WTC11 (cell line): Measurements from ENCODE around the gene RIBC1. TPM values are rescaled to one million over a fixed set of nuclear protein-coding genes. Genes with fewer than 3 reads are reported as not detected.

Experiments
- ATAC-seq: fragments of 200-7000 bp; cut with Tn5 transposase; 2 replicates; pipeline ENCODE4 v1.10.0; 2021; ENCODE audit warnings: mild to moderate bottlenecking, moderate library complexity
- CTCF ChIA-PET: fragments of 300-600 bp; sonication (Branson Sonifier 250); formaldehyde crosslinking; loops from one replicate; lab custom pipeline; 2021; ENCODE audit warnings: antibody characterized with exemption; lab: Charles Lee
- POLR2A ChIA-PET: fragments of 350-600 bp; sonication (Branson Sonifier 250); formaldehyde crosslinking; loops from one replicate; lab custom pipeline; 2021; ENCODE audit warnings: antibody characterized with exemption; lab: Charles Lee
- DNase-seq: peaks from one replicate; pipeline ENCODE4 v3.0.0; 2021; ENCODE audit warnings: low spot score
- H3K27ac Mint-ChIP-seq: 2 replicates; pipeline ENCODE4 v1.8.0; 2021; ENCODE audit warnings: mixed read lengths
- H3K27me3 Mint-ChIP-seq: 2 replicates; pipeline ENCODE4 v1.8.0; 2021; ENCODE audit warnings: low read depth, mild to moderate bottlenecking, moderate library complexity, mixed read lengths
- H3K36me3 Mint-ChIP-seq: 2 replicates; pipeline ENCODE4 v1.8.0; 2021; ENCODE audit warnings: mixed read lengths
- H3K4me1 Mint-ChIP-seq: 2 replicates; pipeline ENCODE4 v1.8.0; 2022; ENCODE audit warnings: mixed read lengths
- H3K4me3 Mint-ChIP-seq: 2 replicates; pipeline ENCODE4 v1.8.0; 2021; ENCODE audit warnings: mild to moderate bottlenecking, moderate library complexity, mixed read lengths
- H3K9me3 Mint-ChIP-seq: 2 replicates; pipeline ENCODE4 v1.8.0; 2021; ENCODE audit warnings: mixed read lengths
- ATF3 ChIP-seq: sonication (generic); formaldehyde crosslinking; conservative IDR thresholded peaks from 2 replicates; pipeline ENCODE4 v1.8.1; 2022; ENCODE audit warnings: mild to moderate bottlenecking, missing genetic modification reagents
- CDX4 ChIP-seq: fragments of 250-450 bp; sonication (Bioruptor Pico); IDR thresholded peaks from 2 replicates; pipeline ENCODE4 v1.9.0; 2021; ENCODE audit warnings: moderate library complexity, mild to moderate bottlenecking, inconsistent platforms, borderline replicate concordance
- ELF4 ChIP-seq: sonication (generic); formaldehyde crosslinking; IDR thresholded peaks from 2 replicates; pipeline ENCODE4 v1.8.1; 2022; ENCODE audit warnings: low read depth, mild to moderate bottlenecking, moderate library complexity, missing genetic modification reagents
- EMX1 ChIP-seq: fragments of 250-450 bp; sonication (Bioruptor Pico); IDR thresholded peaks from 2 replicates; pipeline ENCODE4 v1.8.0; 2021; ENCODE audit warnings: mild to moderate bottlenecking
- ETV6 ChIP-seq: sonication (generic); formaldehyde crosslinking; IDR thresholded peaks from 2 replicates; pipeline ENCODE4 v1.8.1; 2022; ENCODE audit warnings: mild to moderate bottlenecking, missing genetic modification reagents
- GTF2I ChIP-seq: fragments of 250-450 bp; sonication (Bioruptor Pico); conservative IDR thresholded peaks from 2 replicates; pipeline ENCODE4 v1.4.0; 2021; ENCODE audit warnings: mild to moderate bottlenecking
- HMGXB4 ChIP-seq: sonication (generic); formaldehyde crosslinking; IDR thresholded peaks from 2 replicates; pipeline ENCODE4 v1.8.1; 2023; ENCODE audit warnings: mild to moderate bottlenecking, moderate library complexity, missing genetic modification reagents
- IRF1 ChIP-seq: sonication (generic); formaldehyde crosslinking; IDR thresholded peaks from 2 replicates; pipeline ENCODE4 v1.8.0; 2023; ENCODE audit warnings: missing genetic modification reagents
- NFATC4 ChIP-seq: fragments of 250-450 bp; sonication (Bioruptor Pico); IDR thresholded peaks from 2 replicates; pipeline ENCODE4 v1.9.0; 2021; ENCODE audit warnings: mild to moderate bottlenecking
- NR1H2 ChIP-seq: sonication (generic); formaldehyde crosslinking; IDR thresholded peaks from 2 replicates; pipeline ENCODE4 v1.9.0; 2021; ENCODE audit warnings: mild to moderate bottlenecking, moderate library complexity, missing genetic modification reagents
- NR3C1 ChIP-seq: sonication (generic); formaldehyde crosslinking; conservative IDR thresholded peaks from 2 replicates; pipeline ENCODE4 v1.8.1; 2023; ENCODE audit warnings: low read depth, mild to moderate bottlenecking, missing genetic modification reagents
- PRDM15 ChIP-seq: sonication (generic); formaldehyde crosslinking; IDR thresholded peaks from 2 replicates; pipeline ENCODE4 v1.8.0; 2022; ENCODE audit warnings: missing genetic modification reagents
- PRRX2 ChIP-seq: fragments of 250-450 bp; sonication (Bioruptor Pico); IDR thresholded peaks from 2 replicates; pipeline ENCODE4 v1.8.0; 2021; ENCODE audit warnings: mild to moderate bottlenecking
- ZNF263 ChIP-seq: sonication (generic); formaldehyde crosslinking; IDR thresholded peaks from 2 replicates; pipeline ENCODE4 v1.8.1; 2022; ENCODE audit warnings: low read depth, mild to moderate bottlenecking, moderate library complexity, missing genetic modification reagents
- ZNF416 ChIP-seq: fragments of 250-450 bp; sonication (Bioruptor Pico); IDR thresholded peaks from 2 replicates; pipeline ENCODE4 v1.9.0; 2021; ENCODE audit warnings: mild to moderate bottlenecking, inconsistent platforms
- total RNA-seq: library from RNA; stranded (reverse); gene quantifications from 3 replicates; pipeline ENCODE4 v1.2.3, GENCODE V29; 2021
- TF ChIP-seq, protein P1 (sequence below): sonication (generic); formaldehyde crosslinking; IDR thresholded peaks from 2 replicates; pipeline ENCODE4 v1.8.0; 2022; ENCODE audit warnings: mild to moderate bottlenecking, missing genetic modification reagents
- TF ChIP-seq, protein P2 (sequence below): fragments of 250-450 bp; sonication (Bioruptor Pico); IDR thresholded peaks from 2 replicates; pipeline ENCODE4 v1.9.0; 2021; ENCODE audit warnings: mild to moderate bottlenecking

RIBC1 gene
- total RNA-seq, 1 experiment from 2014 or later: 1.1 TPM

GRCh38 chrX:53449632-53450031 lies 27.0 kb downstream of the RIBC1 start:
- no peaks in the 10 kb centered on the region for H3K36me3 Mint-ChIP-seq
- no peak for TF ChIP-seq NR3C1 (CRISPR knock-in tag)
- TF ChIP-seq, protein P1, sequence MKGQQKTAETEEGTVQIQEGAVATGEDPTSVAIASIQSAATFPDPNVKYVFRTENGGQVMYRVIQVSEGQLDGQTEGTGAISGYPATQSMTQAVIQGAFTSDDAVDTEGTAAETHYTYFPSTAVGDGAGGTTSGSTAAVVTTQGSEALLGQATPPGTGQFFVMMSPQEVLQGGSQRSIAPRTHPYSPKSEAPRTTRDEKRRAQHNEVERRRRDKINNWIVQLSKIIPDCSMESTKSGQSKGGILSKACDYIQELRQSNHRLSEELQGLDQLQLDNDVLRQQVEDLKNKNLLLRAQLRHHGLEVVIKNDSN: no peak
- TF ChIP-seq ATF3 (CRISPR knock-in tag): no peak
- no peak for TF ChIP-seq CDX4 (CRISPR knock-in tag)
- no peak for TF ChIP-seq GTF2I (CRISPR knock-in tag)
- no peak for TF ChIP-seq NFATC4 (CRISPR knock-in tag)
- TF ChIP-seq PRDM15 (CRISPR knock-in tag): no peak
- TF ChIP-seq HMGXB4: no peak
- TF ChIP-seq EMX1 (CRISPR knock-in tag): no peak
- no peak for TF ChIP-seq ZNF416 (CRISPR knock-in tag)
- TF ChIP-seq, protein P2, sequence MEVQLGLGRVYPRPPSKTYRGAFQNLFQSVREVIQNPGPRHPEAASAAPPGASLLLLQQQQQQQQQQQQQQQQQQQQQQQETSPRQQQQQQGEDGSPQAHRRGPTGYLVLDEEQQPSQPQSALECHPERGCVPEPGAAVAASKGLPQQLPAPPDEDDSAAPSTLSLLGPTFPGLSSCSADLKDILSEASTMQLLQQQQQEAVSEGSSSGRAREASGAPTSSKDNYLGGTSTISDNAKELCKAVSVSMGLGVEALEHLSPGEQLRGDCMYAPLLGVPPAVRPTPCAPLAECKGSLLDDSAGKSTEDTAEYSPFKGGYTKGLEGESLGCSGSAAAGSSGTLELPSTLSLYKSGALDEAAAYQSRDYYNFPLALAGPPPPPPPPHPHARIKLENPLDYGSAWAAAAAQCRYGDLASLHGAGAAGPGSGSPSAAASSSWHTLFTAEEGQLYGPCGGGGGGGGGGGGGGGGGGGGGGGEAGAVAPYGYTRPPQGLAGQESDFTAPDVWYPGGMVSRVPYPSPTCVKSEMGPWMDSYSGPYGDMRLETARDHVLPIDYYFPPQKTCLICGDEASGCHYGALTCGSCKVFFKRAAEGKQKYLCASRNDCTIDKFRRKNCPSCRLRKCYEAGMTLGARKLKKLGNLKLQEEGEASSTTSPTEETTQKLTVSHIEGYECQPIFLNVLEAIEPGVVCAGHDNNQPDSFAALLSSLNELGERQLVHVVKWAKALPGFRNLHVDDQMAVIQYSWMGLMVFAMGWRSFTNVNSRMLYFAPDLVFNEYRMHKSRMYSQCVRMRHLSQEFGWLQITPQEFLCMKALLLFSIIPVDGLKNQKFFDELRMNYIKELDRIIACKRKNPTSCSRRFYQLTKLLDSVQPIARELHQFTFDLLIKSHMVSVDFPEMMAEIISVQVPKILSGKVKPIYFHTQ (CRISPR knock-in tag): no peak
- no peak for TF ChIP-seq IRF1 (CRISPR knock-in tag)
- TF ChIP-seq ELF4: no peak
- TF ChIP-seq PRRX2 (CRISPR knock-in tag): no peak
- no peak for TF ChIP-seq ZNF263 (CRISPR knock-in tag)
- TF ChIP-seq NR1H2 (CRISPR knock-in tag): no peak
- TF ChIP-seq ETV6 (CRISPR knock-in tag): no peak
- DNase-seq (no peak), ATAC-seq (no peak)
- H3K27me3 Mint-ChIP-seq: no peaks in the 10 kb centered on the region; the same call in 1 of the 2 replicates
- CTCF ChIA-PET: interaction anchor here (0.7 to 1.0 kb wide), 2 partner anchors 19 to 137 kb away, joined by 3 read pairs; no protein-coding TSS in a partner anchor
- no peaks in the 10 kb centered on the region for H3K9me3 Mint-ChIP-seq
- no peak overlapping the region for H3K27ac Mint-ChIP-seq
- POLR2A ChIA-PET: no interaction called here
- H3K4me3 Mint-ChIP-seq: no peak overlapping the region
- H3K4me1 Mint-ChIP-seq: no peaks in the 10 kb centered on the region
